Iris pigment epithelial cell (primary cell): ENCODE data around the gene FAT2.

ENCODE experiments used
- DNase-seq: peaks from one replicate; pipeline ENCODE4 v3.0.0-alpha.2; 2011; ENCODE audit warnings: low read depth

Gene FAT2

DNA sequence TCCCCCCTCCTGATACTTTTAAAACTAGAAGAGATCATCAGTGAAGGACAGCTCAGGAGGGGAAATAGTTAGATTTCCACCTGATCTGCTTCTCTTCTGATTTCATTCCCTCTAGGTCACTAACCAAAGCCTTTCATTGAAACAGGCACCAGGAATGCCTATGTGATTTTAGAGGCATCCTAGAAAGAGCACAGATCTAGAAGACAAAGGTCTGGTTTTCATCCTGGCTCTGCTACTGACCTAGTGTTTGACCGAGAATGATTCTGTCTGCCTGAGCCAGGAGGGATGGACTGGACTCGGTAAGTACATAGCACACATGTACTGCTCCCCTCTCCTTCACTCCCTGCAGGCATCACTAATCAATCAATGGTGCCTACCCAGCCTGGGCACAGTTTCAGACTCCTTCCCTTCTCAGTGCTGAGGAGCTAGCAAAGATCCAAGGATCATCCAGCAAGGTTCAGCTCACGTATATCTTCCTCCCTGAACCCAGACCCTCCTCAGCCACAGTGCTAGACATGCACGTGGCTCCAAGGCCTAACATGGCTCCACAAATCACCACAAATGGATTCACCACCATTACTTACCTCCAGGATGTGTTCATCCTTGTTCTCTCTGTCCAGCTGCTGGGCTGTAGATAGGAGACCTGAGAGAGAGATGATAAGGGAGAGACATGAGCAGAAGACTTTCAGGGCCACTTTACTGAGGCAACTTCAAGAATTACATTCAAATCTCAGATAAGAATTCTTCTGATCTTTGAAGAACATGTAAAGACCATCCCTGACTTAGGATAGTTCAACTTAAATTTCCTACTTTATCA lies 35.2 kb downstream of the FAT2 start:
- no peak for DNase-seq

DNA sequence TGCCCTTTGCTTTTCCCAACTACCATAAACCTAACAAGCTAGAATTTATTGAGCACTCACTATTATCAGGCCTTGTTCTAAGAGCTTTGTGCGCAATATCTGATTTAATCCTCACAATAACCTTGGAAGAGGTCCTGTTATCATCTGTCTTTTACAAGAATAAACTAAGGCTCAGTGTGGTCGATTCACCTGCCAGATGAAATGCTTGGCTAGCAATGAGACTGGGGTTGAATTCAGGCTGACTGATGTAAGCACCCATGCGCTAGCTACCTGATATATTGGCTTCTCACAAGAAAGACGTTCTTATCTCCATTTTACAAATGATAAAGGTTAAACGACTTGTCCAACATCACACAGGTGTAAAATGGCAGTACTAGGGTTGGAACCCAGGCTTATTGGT lies 37.4 kb downstream of the FAT2 start:
- DNase-seq, result no peak

DNA sequence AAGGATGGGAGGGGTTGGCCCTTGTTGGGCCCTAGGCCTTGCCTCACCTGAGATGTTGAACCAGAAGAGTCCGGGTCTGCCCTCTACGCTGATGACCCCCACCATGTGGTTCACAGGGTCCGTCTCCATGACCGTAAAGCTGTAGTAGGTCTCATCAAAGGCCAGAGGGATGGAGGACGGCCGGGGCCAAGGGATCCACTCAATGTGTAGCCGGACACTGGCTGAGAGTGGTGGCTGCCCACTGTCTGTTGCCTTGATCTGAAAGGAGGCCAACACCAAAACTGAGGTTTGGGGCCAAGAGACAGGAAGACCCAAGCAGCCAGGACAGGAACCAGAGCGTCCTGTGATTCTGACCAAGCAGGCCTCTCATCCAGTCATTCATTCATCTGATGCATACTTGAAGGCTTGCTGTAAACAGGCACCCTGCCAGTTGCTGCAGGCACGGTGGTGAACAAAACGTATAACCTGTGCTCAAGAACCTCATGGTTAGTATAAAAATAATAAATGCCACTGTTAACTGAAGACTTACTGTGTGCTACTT lies 37.9 kb downstream of the FAT2 start:
- DNase-seq, result no peak

DNA sequence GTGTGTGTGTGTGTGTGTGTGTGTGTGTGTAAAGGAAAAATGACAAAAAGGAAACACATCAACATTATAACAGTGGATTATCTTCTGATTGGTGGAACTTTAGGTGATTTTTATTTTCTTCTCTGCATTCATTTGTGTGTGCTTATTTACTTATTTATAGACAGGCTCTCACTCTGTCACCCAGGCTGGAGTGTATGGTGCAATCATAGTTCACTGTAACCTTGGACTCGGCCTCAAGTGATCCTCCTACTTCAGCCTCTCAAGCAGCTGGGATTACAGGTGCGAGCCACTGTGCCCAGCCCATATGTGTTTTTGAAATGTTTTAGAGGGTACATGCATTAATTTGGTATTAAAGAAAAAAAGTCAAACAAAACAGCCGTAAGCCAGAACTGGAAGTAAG lies 39.1 kb downstream of the FAT2 start:
- DNase-seq, result no peak

DNA sequence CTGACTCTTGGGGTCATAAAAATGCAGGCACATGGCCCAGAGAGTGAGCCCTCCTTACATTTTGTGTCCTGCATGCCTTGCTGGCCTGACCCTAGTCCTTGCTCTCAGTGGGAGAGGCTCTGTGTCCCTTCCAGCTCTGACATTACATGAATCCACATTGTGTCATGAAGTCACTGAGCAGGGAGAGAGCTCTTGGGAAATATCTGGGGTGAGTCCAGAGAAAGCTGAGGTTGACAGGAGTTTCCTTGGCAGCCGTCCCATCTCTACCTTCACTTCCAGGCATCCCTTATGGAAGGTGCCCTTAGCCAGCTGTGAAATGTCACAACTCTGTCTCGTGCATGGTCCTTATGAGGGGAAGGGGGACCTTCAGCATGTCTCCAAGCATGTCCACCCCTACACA lies 41.0 kb downstream of the FAT2 start:
- no peak for DNase-seq

DNA sequence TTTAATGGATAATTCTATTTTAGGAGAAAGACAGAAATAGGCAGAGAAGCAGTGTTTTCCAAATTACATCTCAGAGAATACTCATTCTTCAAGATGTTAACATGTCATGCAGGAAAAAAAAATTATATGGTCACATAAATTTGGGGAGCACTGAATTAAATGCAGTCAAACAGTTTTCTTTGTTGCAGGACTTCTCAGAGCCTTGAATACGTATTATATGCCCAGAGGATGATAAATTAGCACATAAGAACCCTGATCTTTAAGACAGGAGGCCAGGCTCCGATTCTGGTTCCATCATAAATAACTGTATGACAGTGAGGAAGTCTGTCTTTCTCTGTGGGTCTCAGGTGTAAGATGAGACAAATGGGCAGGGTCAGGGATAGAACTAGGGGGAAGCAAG lies 41.4 kb downstream of the FAT2 start:
- DNase-seq, result no peak

DNA sequence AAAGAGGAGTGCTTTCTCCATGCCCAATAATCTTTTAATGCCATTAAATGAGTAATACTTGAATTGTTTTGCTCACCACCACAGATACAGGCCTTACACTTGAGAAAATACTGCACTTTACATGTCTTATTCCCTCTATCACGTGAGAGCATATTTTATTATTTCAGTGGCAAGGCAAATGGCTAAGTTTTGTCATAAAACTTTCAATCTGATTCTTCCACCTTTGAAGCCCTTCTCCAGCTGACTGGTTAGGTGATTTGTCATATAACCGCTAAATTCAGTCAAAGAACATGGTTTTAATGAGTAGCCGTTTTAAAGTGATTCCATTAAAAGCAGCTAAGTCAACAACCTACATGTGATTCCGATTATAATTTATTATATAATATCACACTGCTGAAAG lies 43.8 kb downstream of the FAT2 start:
- DNase-seq, result no peak

DNA sequence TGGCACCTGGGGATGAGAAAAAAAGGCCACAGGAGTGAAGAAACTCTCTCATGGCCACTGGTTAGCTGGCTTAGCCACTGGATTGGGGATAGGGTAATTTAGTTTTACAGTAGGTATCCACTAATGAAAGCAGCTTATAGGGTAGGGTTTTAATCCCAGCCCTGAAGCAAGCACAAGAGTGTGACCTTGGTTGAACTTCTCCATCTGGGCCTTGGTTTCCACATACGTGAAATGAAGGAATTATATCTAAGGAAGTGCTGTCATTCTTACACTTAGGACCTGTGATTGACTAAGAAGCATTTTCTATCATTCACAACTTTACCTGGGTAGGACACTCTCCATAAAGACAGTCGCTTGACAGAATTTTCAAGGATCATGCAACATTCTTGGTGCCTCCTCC lies 49.6 kb downstream of the FAT2 start:
- no peak for DNase-seq
